A549 (cell line): ENCODE data around the gene PSME3. TPM values are rescaled to one million over a fixed set of nuclear protein-coding genes. Genes with fewer than 3 reads are reported as not detected.
A peak's percentile ranks its signal among the peaks of the same experiment; 100 is the strongest.

Experiments used
- ATAC-seq, 2 experiments: fragments of 200-7000 bp in 1 of 2; fragments of >200 bp in 1 of 2; cut with Nextera tagmentation in 1 of 2; cut with Tn5 transposase in 1 of 2; 3 replicates each; pipeline versions ENCODE4 v1.8.0 to v1.9.1; 2018 to 2020; ENCODE audit warnings: mild to moderate bottlenecking in 1 of 2, moderate library complexity in 1 of 2
- CTCF ChIA-PET: fragments of 300-600 bp; sonication (Branson Sonifier 250); formaldehyde crosslinking; extraction: SDS; loops from one replicate; lab custom pipeline; 2021; ENCODE audit warnings: antibody characterized with exemption, inconsistent platforms; lab: Yijun Ruan, JAX
- POLR2A ChIA-PET: fragments of 350-600 bp; formaldehyde crosslinking; extraction: SDS; loops from one replicate; lab custom pipeline; 2021; ENCODE audit warnings: antibody characterized with exemption, inconsistent platforms; lab: Yijun Ruan, JAX
- DNase-seq, 2 experiments: peaks; one replicate each; pipeline versions ENCODE4 v3.0.0 to v3.0.0-alpha.2; 2011 to 2016; ENCODE audit warnings: low read depth in 1 of 2, low spot score in 1 of 2
- FAIRE-seq: peaks from 2 replicates; lab custom pipeline; 2011; peaks lifted over from hg19 to GRCh38; lab: Jason Lieb, UNC
- H3K27ac ChIP-seq, 2 experiments: fragments of >200 bp; sonication (Bioruptor Twin); formaldehyde crosslinking; 3 replicates each; pipeline ENCODE4 v1.5.1; 2016 to 2017
- H3K4me1 ChIP-seq: fragments of >200 bp; sonication (Bioruptor Twin); formaldehyde crosslinking; 3 replicates; pipeline ENCODE4 v1.6.1; 2016
- H3K4me2 ChIP-seq: fragments of >200 bp; sonication (Bioruptor Twin); formaldehyde crosslinking; 3 replicates; pipeline ENCODE4 v1.6.1; 2016
- H3K4me3 ChIP-seq: fragments of >200 bp; sonication (Bioruptor Twin); formaldehyde crosslinking; 3 replicates; pipeline ENCODE4 v1.5.1; 2016
- H3K9me3 ChIP-seq: fragments of >200 bp; sonication (Bioruptor Twin); formaldehyde crosslinking; 3 replicates; pipeline ENCODE4 v1.6.1; 2016
- CBX8 ChIP-seq: fragments of 200-600 bp; sonication (generic); IDR thresholded peaks from 2 replicates; pipeline ENCODE4 v1.6.1; 2016
- CHD2 ChIP-seq: fragments of 150-350 bp; IDR thresholded peaks from 2 replicates; pipeline ENCODE4 v1.6.1; 2014; ENCODE audit warnings: low read length; ENCODE audit not compliant: partially characterized antibody
- CHD4 ChIP-seq: fragments of 200-600 bp; sonication (generic); IDR thresholded peaks from 2 replicates; pipeline ENCODE4 v1.6.1; 2016; ENCODE audit warnings: antibody characterized with exemption, mild to moderate bottlenecking, borderline replicate concordance
- EHMT2 ChIP-seq: fragments of 200-600 bp; sonication (generic); IDR thresholded peaks from 2 replicates; pipeline ENCODE4 v1.6.1; 2016; ENCODE audit warnings: antibody characterized with exemption, low read depth, mild to moderate bottlenecking, moderate library complexity
- EP300 ChIP-seq, 2 experiments: fragments of >200 bp; sonication (Bioruptor Twin); formaldehyde crosslinking; IDR thresholded peaks; 2 replicates in 1 of 2; 3 replicates in 1 of 2; pipeline ENCODE4 v1.6.1; 2016 to 2017
- FOSB ChIP-seq: fragments of 250-450 bp; sonication (Bioruptor Pico); IDR thresholded peaks from 2 replicates; pipeline ENCODE4 v1.5.0; 2020; ENCODE audit warnings: mild to moderate bottlenecking, moderate library complexity
- GATA3 ChIP-seq: IDR thresholded peaks from 2 replicates; pipeline ENCODE4 v1.6.1; 2012; ENCODE audit warnings: borderline replicate concordance
- HDAC2 ChIP-seq: fragments of 200-600 bp; sonication (generic); IDR thresholded peaks from 2 replicates; pipeline ENCODE4 v1.6.1; 2016
- HMGXB4 ChIP-seq: fragments of 250-450 bp; sonication (Bioruptor Pico); IDR thresholded peaks from 2 replicates; pipeline ENCODE4 v1.5.0; 2021; ENCODE audit warnings: mild to moderate bottlenecking, moderate library complexity, borderline replicate concordance
- JUN ChIP-seq, 2 experiments: fragments of >200 bp; sonication (Bioruptor Twin); formaldehyde crosslinking; IDR thresholded peaks; 2 replicates in 1 of 2; 3 replicates in 1 of 2; pipeline ENCODE4 v1.6.1; 2016 to 2017
- JUNB ChIP-seq: fragments of >200 bp; sonication (Bioruptor Twin); formaldehyde crosslinking; IDR thresholded peaks from 2 replicates; pipeline ENCODE4 v1.6.1; 2016
- KDM1A ChIP-seq: fragments of 200-600 bp; sonication (generic); IDR thresholded peaks from 2 replicates; pipeline ENCODE4 v1.6.1; 2016; ENCODE audit warnings: low read depth, mild to moderate bottlenecking
- MAFK ChIP-seq: fragments of 450-650 bp; IDR thresholded peaks from 2 replicates; pipeline ENCODE4 v1.6.1; 2014; ENCODE audit not compliant: partially characterized antibody
- MYC ChIP-seq: IDR thresholded peaks from 2 replicates; pipeline ENCODE4 v1.6.1; 2012; ENCODE audit warnings: mild to moderate bottlenecking, inconsistent platforms, low read length, improper control_type of control experiment, borderline replicate concordance
- NPAS2 ChIP-seq: fragments of 250-450 bp; sonication (Bioruptor Pico); IDR thresholded peaks from 2 replicates; pipeline ENCODE4 v1.8.0; 2022; ENCODE audit warnings: mild to moderate bottlenecking, moderate library complexity, borderline replicate concordance
- NR3C1 ChIP-seq: fragments of >200 bp; sonication (Bioruptor Twin); formaldehyde crosslinking; IDR thresholded peaks from 3 replicates; pipeline ENCODE4 v1.6.1; 2017
- POLR2A ChIP-seq: IDR thresholded peaks from 2 replicates; pipeline ENCODE4 v1.6.1; 2012; ENCODE audit warnings: mild to moderate bottlenecking, low read length
- RAD21 ChIP-seq, 2 experiments: fragments of >200 bp in 1 of 2; sonication (Bioruptor Twin) in 1 of 2; formaldehyde crosslinking in 1 of 2; IDR thresholded peaks in 1 of 2; conservative IDR thresholded peaks in 1 of 2; 2 replicates in 1 of 2; 3 replicates in 1 of 2; pipeline ENCODE4 v1.6.1; 2012 to 2018; ENCODE audit warnings: inconsistent platforms in 1 of 2
- SMC3 ChIP-seq: fragments of >200 bp; sonication (Bioruptor Twin); formaldehyde crosslinking; IDR thresholded peaks from 3 replicates; pipeline ENCODE4 v1.6.1; 2018; ENCODE audit warnings: inconsistent platforms
- TFCP2L1 ChIP-seq: fragments of 250-450 bp; sonication (Bioruptor Pico); IDR thresholded peaks from 2 replicates; pipeline ENCODE4 v1.5.0; 2021; ENCODE audit warnings: mild to moderate bottlenecking
- ZSCAN20 ChIP-seq: fragments of 250-450 bp; sonication (Bioruptor Pico); IDR thresholded peaks from 2 replicates; pipeline ENCODE4 v1.8.0; 2022; ENCODE audit warnings: mild to moderate bottlenecking, moderate library complexity
- WGBS: methylation state at CpG from one replicate; pipeline ENCODE4 v1.1.6; 2017; ENCODE audit errors: missing lambda C conversion rate; 5-methylcytosine and 5-hydroxymethylcytosine counted together
- polyA plus RNA-seq, 4 experiments: library from polyadenylated mRNA; depleted of rRNA in 3 of 4; stranded (reverse); fragments of >200 nt; fragmentation: RNase III in 1 of 4; extraction: RNeasy Plus Mini Kit Qiagen cat#74134 plus additional on column Dnase treatment in 1 of 4; gene quantifications; 2 replicates in 3 of 4; 3 replicates in 1 of 4; pipeline ENCODE4 v1.2.3, GENCODE V29; 2011 to 2017
- TF ChIP-seq, protein P1 (sequence below): fragments of >200 bp; sonication (Bioruptor Twin); formaldehyde crosslinking; IDR thresholded peaks from 3 replicates; pipeline ENCODE4 v1.5.1; 2016
- TF ChIP-seq, protein P2 (sequence below): fragments of >200 bp; sonication (Bioruptor Twin); formaldehyde crosslinking; IDR thresholded peaks from 2 replicates; pipeline ENCODE4 v1.6.1; 2016
- TF ChIP-seq, protein P3 (sequence below): fragments of 150-350 bp; IDR thresholded peaks from 2 replicates; pipeline ENCODE4 v1.6.1; 2014; ENCODE audit warnings: low read depth, mild to moderate bottlenecking, low read length

Gene PSME3
- polyA plus RNA-seq, 2 of the 4 experiments (the other 2 are of a cell fraction): 223 to 257 TPM

GRCh38 chr17:42803074-42803883, 29.9 kb upstream of the PSME3 start:
- CTCF ChIA-PET: interaction anchor here (1.0 to 24.6 kb wide), 9 partner anchors 8 to 134 kb away, joined by 3 to 336 read pairs (median 6); partner anchors contain the start of genes BECN1, RAMP2 and VPS25

DNA sequence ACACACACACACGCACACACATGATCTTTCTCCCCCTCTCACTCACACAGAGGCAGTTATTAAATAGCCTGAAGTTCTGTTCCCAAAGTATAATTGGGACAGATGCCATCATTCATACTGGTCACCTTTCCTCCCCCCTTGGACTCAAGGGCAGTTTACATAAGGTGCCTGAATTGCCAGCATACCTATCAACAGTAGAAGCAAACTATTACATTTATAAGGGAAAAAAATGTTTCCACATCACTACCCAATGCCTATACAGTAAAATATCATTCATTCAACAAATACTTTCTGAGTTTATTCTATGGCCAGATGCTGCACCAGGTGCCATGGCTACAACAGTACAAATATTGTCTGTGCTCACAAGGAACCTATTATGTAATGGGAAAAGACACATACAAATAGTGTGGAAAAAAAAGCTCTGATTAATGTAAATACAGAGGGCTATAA, 28.3 kb upstream of the PSME3 start:
- Histone ChIP-seq H3K9me3 (no peaks in the 10 kb centered on the region), H3K4me1 (peaks cover 47% of the 10 kb centered on the region), H3K27ac (peak overlapping the region in 1 of 2 experiments; percentile 5; a peak in 2 of 6 replicates), H3K4me2 (no peak overlapping the region), H3K4me3 (no peak overlapping the region)
- no peak for FAIRE-seq
- 70% methylated on average over 1 of the region's 1 CpG for whole genome bisulfite sequencing
- ChIA-PET CTCF (interaction anchor here (0.6 to 24.6 kb wide), 4 partner anchors 13 to 81 kb away, joined by 3 to 336 read pairs (median 13); partner anchors contain the start of gene BECN1), POLR2A (interaction anchor here (1.1 kb wide), 1 partner anchor 19 kb away, joined by 3 read pairs; the partner anchor contains the start of gene BECN1)
- TF ChIP-seq, protein P1, sequence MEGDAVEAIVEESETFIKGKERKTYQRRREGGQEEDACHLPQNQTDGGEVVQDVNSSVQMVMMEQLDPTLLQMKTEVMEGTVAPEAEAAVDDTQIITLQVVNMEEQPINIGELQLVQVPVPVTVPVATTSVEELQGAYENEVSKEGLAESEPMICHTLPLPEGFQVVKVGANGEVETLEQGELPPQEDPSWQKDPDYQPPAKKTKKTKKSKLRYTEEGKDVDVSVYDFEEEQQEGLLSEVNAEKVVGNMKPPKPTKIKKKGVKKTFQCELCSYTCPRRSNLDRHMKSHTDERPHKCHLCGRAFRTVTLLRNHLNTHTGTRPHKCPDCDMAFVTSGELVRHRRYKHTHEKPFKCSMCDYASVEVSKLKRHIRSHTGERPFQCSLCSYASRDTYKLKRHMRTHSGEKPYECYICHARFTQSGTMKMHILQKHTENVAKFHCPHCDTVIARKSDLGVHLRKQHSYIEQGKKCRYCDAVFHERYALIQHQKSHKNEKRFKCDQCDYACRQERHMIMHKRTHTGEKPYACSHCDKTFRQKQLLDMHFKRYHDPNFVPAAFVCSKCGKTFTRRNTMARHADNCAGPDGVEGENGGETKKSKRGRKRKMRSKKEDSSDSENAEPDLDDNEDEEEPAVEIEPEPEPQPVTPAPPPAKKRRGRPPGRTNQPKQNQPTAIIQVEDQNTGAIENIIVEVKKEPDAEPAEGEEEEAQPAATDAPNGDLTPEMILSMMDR: no peak
- TF ChIP-seq TFCP2L1 (no peak), JUNB (no peak), RAD21 (conservative IDR thresholded peaks at IDR 0.05 in 1 of 2, IDR thresholded peaks at IDR 0.05 in 1 of 2) (no peak), FOSB (CRISPR knock-in tag) (no peak), CBX8 (no peak), CHD4 (no peak), CHD2 (no peak), EHMT2 (no peak), NPAS2 (no peak)
- TF ChIP-seq, protein P2, sequence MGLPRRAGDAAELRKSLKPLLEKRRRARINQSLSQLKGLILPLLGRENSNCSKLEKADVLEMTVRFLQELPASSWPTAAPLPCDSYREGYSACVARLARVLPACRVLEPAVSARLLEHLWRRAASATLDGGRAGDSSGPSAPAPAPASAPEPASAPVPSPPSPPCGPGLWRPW: no peak
- ATAC-seq: peak in 1 of 2 experiments; percentile 8; a peak in 2 of 6 replicates
- peak in 1 of 2 experiments; percentile 60 for DNase-seq

More at GRCh38 chr17:42803074-42803883, 29.9 kb upstream of the PSME3 start:
- Histone ChIP-seq H3K4me2 (peak overlapping the region; percentile 52), H3K4me3 (no peak overlapping the region), H3K9me3 (no peaks in the 10 kb centered on the region), H3K27ac (peak overlapping the region; percentile 55 to 70; a peak in 5 of 6 replicates), H3K4me1 (peaks cover 39% of the 10 kb centered on the region)
- POLR2A ChIA-PET: interaction anchor here (0.5 to 2.5 kb wide), 2 partner anchors 21 to 36 kb away, joined by 4 to 14 read pairs; partner anchors contain the start of gene BECN1
- TF ChIP-seq HDAC2: no peak
- TF ChIP-seq CHD4: no peak
- TF ChIP-seq JUN (IDR thresholded peaks at IDR 0.05): peak in 1 of 2 experiments; percentile 73; a peak in 2 of 5 replicates
- peak in 1 of 2 experiments; percentile 63; a peak in 1 of 5 replicates for TF ChIP-seq EP300 (IDR thresholded peaks at IDR 0.05)
- peak; percentile 52 for TF ChIP-seq GATA3
- no peak for TF ChIP-seq NR3C1
- DNase-seq (peak in 1 of 2 experiments; percentile 66), ATAC-seq (peak; percentile 3 to 10; a peak in 3 of 6 replicates), FAIRE-seq (no peak)
- WGBS: 33% methylated on average over 2 of the region's 2 CpGs

- TF ChIP-seq FOSB (CRISPR knock-in tag) (no peak), HMGXB4 (CRISPR knock-in tag) (no peak), ZSCAN20 (CRISPR knock-in tag) (no peak), TFCP2L1 (no peak), MAFK (no peak), POLR2A (no peak), KDM1A (no peak), EP300 (IDR thresholded peaks at IDR 0.05) (no peak), CHD2 (no peak), MYC (no peak), JUN (IDR thresholded peaks at IDR 0.05) (no peak), SMC3 (no peak), CBX8 (no peak)
- TF ChIP-seq, protein P3, sequence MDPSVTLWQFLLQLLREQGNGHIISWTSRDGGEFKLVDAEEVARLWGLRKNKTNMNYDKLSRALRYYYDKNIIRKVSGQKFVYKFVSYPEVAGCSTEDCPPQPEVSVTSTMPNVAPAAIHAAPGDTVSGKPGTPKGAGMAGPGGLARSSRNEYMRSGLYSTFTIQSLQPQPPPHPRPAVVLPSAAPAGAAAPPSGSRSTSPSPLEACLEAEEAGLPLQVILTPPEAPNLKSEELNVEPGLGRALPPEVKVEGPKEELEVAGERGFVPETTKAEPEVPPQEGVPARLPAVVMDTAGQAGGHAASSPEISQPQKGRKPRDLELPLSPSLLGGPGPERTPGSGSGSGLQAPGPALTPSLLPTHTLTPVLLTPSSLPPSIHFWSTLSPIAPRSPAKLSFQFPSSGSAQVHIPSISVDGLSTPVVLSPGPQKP: no peak
- TF ChIP-seq, protein P1: no peak
- TF ChIP-seq, all 56 proteins: peak for 0
- Histone ChIP-seq H3K4me3 (no peak overlapping the region), H3K4me1 (peaks cover 47% of the 10 kb centered on the region), H3K27ac (no peak overlapping the region), H3K4me2 (no peak overlapping the region), H3K9me3 (no peaks in the 10 kb centered on the region)
- CTCF ChIA-PET: interaction anchor here (1.1 to 24.6 kb wide), 3 partner anchors 14 to 228 kb away, joined by 6 to 336 read pairs (median 14); partner anchors contain the start of genes BECN1 and PSMC3IP
- no peak for ATAC-seq
- DNase-seq: no peak
- POLR2A ChIA-PET: interaction anchor here (0.7 to 1.1 kb wide), 2 partner anchors 18 to 72 kb away, joined by 3 read pairs; partner anchors contain the start of gene BECN1
- no peak for FAIRE-seq
- 92% methylated on average over 1 of the region's 1 CpG for WGBS
Measured at GRCh38 chr17:42806249-42806648, 26.9 kb upstream of the PSME3 start.
